K562 (cell line): Measurements from ENCODE around the gene GSK3B. TPM values are rescaled to one million over a fixed set of nuclear protein-coding genes. Genes with fewer than 3 reads are reported as not detected.

Source experiments
- ATAC-seq: fragments of 200-7000 bp; cut with Tn5 transposase; 3 replicates; pipeline ENCODE4 v1.9.1; 2020; ENCODE audit warnings: moderate library complexity
- BruUV-seq: library from RNA; stranded (reverse); fragments of 400-500 nt; replicated peaks from 2 replicates; lab custom pipeline; 2021; lab: Mats Ljungman, UMichigan
- CTCF ChIA-PET: fragments of 300-600 bp; formaldehyde crosslinking; extraction: SDS; loops from one replicate; lab custom pipeline; 2021; ENCODE audit warnings: low intra/inter-chr PET ratio; lab: Yijun Ruan, JAX
- POLR2A ChIA-PET: fragments of 300-600, 350-650 bp; sonication (Branson Sonifier 250); formaldehyde crosslinking; extraction: SDS; loops from one replicate; lab custom pipeline; 2021; ENCODE audit warnings: antibody characterized with exemption, inconsistent platforms; lab: Yijun Ruan, JAX
- DNase-seq, 4 experiments: peaks; one replicate each; pipeline versions ENCODE4 v3.0.0 to v3.0.0-alpha.2; 2011 to 2018; ENCODE audit warnings: low spot score in 3 of 4, mixed read lengths in 3 of 4; ENCODE audit errors: extremely low read depth in 1 of 4
- FAIRE-seq: peaks from 2 replicates; lab custom pipeline; 2011; peaks lifted over from hg19 to GRCh38; lab: Jason Lieb, UNC
- H2AFZ ChIP-seq: 2 replicates; pipeline ENCODE4 v1.6.0; 2011; ENCODE audit warnings: low read depth, low read length, control low read depth, inconsistent platforms
- H3K27ac ChIP-seq: fragments of 200-600 bp; 3 replicates; pipeline ENCODE4 v1.8.0; 2011; ENCODE audit warnings: low read depth, mild to moderate bottlenecking, control low read depth, inconsistent platforms, low read length, moderate library complexity, mixed read lengths; ENCODE audit errors: extremely low read depth
- H3K27me3 ChIP-seq, 2 experiments: fragments of 300-600 bp in 1 of 2; 2 replicates in 1 of 2; 3 replicates in 1 of 2; pipeline versions ENCODE4 v1.6.0 to v1.8.0; 2011; ENCODE audit warnings: inconsistent platforms in 2 of 2, low read length in 2 of 2, mild to moderate bottlenecking in 1 of 2, mixed read lengths in 1 of 2, moderate library complexity in 1 of 2; ENCODE audit not compliant: control insufficient read depth in 2 of 2, insufficient read depth in 2 of 2
- H3K36me3 ChIP-seq: fragments of 300-600 bp; 3 replicates; pipeline ENCODE4 v1.8.0; 2011; ENCODE audit warnings: mild to moderate bottlenecking, low read length, inconsistent platforms; ENCODE audit not compliant: control insufficient read depth, insufficient read depth
- H3K4me1 ChIP-seq, 2 experiments: fragments of 200-600 bp in 1 of 2; replicated peaks in 1 of 2; 2 replicates in 1 of 2; 3 replicates in 1 of 2; pipeline versions ENCODE4 v1.5.1 to v1.8.0; 2011; ENCODE audit warnings: inconsistent platforms in 2 of 2, low read length in 2 of 2, mild to moderate bottlenecking in 1 of 2, mixed read lengths in 1 of 2, moderate library complexity in 1 of 2; ENCODE audit not compliant: control insufficient read depth in 2 of 2, insufficient read depth in 2 of 2
- H3K4me2 ChIP-seq: 2 replicates; pipeline ENCODE4 v1.6.1; 2011; ENCODE audit warnings: low read length, control low read depth, inconsistent platforms, mixed read lengths; ENCODE audit not compliant: insufficient read depth
- H3K4me3 ChIP-seq: fragments of 200-600 bp; sonication (generic), shearing (Covaris generic); 2 replicates; pipeline ENCODE4 v1.5.1; 2016; ENCODE audit warnings: control low read depth, inconsistent platforms
- H3K79me2 ChIP-seq: fragments of 200-600 bp; 3 replicates; pipeline ENCODE4 v1.8.0; 2011; ENCODE audit warnings: low read length, inconsistent platforms; ENCODE audit not compliant: control insufficient read depth, insufficient read depth
- H3K9ac ChIP-seq, 2 experiments: 2 replicates each; pipeline versions ENCODE4 v1.6.0 to v1.6.1; 2011; ENCODE audit warnings: low read depth in 2 of 2, low read length in 2 of 2, control low read depth in 1 of 2, inconsistent platforms in 1 of 2, mild to moderate bottlenecking in 1 of 2, mixed read lengths in 1 of 2; ENCODE audit not compliant: insufficient read depth in 1 of 2
- H3K9me1 ChIP-seq: one replicate; pipeline ENCODE4 v1.6.0; 2011; ENCODE audit warnings: inconsistent platforms, mild to moderate bottlenecking, low read length, moderate library complexity; ENCODE audit not compliant: control insufficient read depth, insufficient read depth
- H3K9me3 ChIP-seq: replicated peaks from 2 replicates; pipeline ENCODE4 v1.5.1; 2011; ENCODE audit warnings: low read depth, low read length, inconsistent platforms; ENCODE audit not compliant: control insufficient read depth, insufficient read depth
- H4K20me1 ChIP-seq: replicated peaks from 2 replicates; pipeline ENCODE4 v1.6.1; 2011; ENCODE audit warnings: low read length, inconsistent platforms, mixed read lengths; ENCODE audit not compliant: control insufficient read depth, insufficient read depth
- RBM25 ChIP-seq: fragments of 200-400 bp; formaldehyde crosslinking; IDR thresholded peaks from 2 replicates; pipeline ENCODE4 v1.6.1; 2018; ENCODE audit warnings: low read length, low read depth, moderate library complexity; ENCODE audit not compliant: severe bottlenecking
- ZNF121 ChIP-seq: sonication (generic); formaldehyde crosslinking; conservative IDR thresholded peaks from 2 replicates; pipeline ENCODE4 v1.8.0; 2022; ENCODE audit warnings: missing genetic modification reagents
- ZNF507 ChIP-seq: conservative IDR thresholded peaks from 2 replicates; pipeline ENCODE4 v1.6.1; 2017; ENCODE audit warnings: missing genetic modification characterization, missing compliant biosample characterization
- WGBS: fragments of 100-300 bp; shearing (Covaris generic); methylation state at CpG from one replicate; pipeline ENCODE4 v1.1.6; 2016; ENCODE audit warnings: low coverage, mixed read lengths; ENCODE audit not compliant: insufficient coverage; ENCODE audit errors: missing lambda C conversion rate; 5-methylcytosine and 5-hydroxymethylcytosine counted together
- in situ Hi-C: fragments of 300-500 bp; cut with MboI; formaldehyde crosslinking; loops from 4 replicates; pipeline ENCODE4 v1.15.0; 2018; ENCODE audit warnings: inconsistent platforms, mixed read lengths
- intact Hi-C: fragments of 100-400 bp; cut with micrococcal nuclease; formaldehyde crosslinking; loops from 2 replicates; pipeline ENCODE4 v1.14.2; 2022
- polyA plus RNA-seq, 8 experiments: library from polyadenylated mRNA; depleted of rRNA in 4 of 8; stranded (reverse) in 5 of 8; unstranded in 3 of 8; fragments of >200 nt; fragmentation: Nextera tagmentation in 2 of 8; fragmentation: Illumina TruSeq in 1 of 8; extraction: Ambion mirVana in 2 of 8; extraction: Trizol in 1 of 8; gene quantifications; 2 replicates each; pipeline versions ENCODE4 v1.2.1 to v1.2.3, GENCODE V29; 2011 to 2014; ENCODE audit warnings: inconsistent platforms in 1 of 8, missing spikeins in 1 of 8
- total RNA-seq, 7 experiments: library from RNA; depleted of rRNA in 6 of 7; stranded (reverse); fragments of >200 nt in 6 of 7; fragmentation: Illumina TruSeq in 2 of 7; extraction: Trizol in 2 of 7; gene quantifications; 2 replicates each; pipeline versions ENCODE4 v1.2.1 to v1.2.3, GENCODE V29; 2011 to 2021; ENCODE audit warnings: low replicate concordance in 1 of 7
- TF ChIP-seq, protein P1 (sequence below): fragments of 250-450 bp; sonication (Bioruptor Pico); IDR thresholded peaks from 2 replicates; pipeline ENCODE4 v1.5.0; 2022; ENCODE audit warnings: mild to moderate bottlenecking

Gene GSK3B
- total and polyA plus RNA-seq, 9 of the 15 experiments (the other 6 are each of a cell fraction or from before 2014, with no cell fraction given), result 4.7 to 25.0 (median 18.7) TPM

DNA sequence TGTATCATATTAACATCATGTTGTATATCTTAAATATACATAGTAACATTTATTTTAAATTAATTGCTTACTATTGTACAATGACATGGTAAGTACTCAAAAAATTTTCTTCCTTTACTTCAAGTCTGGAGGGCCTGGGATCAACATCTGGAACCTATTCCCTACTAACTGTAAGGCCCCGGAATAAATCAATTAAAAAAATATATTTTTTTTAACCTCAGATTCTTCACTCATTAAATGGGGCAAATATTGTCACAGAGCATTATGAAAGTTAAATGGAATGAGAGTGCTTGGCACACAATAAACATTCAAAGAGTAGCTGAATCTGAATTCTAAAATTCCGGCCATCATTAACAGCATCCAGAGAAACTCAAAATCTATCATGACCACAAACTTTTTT is 16.5 kb downstream of the GSK3B start (continued):
- TF ChIP-seq, protein P1, sequence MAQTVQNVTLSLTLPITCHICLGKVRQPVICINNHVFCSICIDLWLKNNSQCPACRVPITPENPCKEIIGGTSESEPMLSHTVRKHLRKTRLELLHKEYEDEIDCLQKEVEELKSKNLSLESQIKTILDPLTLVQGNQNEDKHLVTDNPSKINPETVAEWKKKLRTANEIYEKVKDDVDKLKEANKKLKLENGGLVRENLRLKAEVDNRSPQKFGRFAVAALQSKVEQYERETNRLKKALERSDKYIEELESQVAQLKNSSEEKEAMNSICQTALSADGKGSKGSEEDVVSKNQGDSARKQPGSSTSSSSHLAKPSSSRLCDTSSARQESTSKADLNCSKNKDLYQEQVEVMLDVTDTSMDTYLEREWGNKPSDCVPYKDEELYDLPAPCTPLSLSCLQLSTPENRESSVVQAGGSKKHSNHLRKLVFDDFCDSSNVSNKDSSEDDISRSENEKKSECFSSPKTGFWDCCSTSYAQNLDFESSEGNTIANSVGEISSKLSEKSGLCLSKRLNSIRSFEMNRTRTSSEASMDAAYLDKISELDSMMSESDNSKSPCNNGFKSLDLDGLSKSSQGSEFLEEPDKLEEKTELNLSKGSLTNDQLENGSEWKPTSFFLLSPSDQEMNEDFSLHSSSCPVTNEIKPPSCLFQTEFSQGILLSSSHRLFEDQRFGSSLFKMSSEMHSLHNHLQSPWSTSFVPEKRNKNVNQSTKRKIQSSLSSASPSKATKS (CRISPR knock-in tag), result no peak
- TF ChIP-seq, all 486 proteins: peak for 0

DNA sequence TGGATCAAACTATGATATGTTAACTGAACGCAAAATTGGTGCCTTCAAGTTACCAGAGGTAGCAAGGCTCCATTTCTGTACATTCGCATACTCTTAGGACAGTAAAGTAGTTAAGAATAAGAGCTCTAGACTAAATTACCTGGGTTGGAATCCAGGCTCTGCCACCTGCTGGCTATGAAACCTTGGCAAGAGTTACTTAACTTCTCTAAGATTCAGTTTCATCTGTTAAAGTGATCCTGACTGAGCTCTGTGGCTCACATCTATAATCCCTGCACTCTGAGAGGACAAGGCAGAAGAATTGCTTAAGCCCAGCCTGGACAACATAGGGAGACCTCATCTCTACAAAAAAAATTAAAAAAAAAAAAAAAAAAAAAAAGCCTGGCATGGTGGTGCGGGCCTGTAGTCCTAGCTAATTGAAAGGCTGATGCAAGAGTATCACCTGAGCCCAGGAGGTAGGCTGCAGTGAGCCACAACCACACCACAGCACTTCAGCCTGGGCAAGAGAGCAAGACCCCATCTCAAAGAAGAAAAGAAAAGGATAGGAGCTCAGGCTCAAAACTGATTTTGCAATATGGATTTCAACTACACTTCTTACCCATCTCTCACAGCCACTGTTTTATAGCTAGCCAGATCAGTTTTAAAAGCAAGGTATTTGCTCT is 21.3 kb downstream of the GSK3B start:
- POLR2A ChIA-PET, result no interaction called here

More for the DNA sequence above, 21.3 kb downstream of the GSK3B start:
- H3K4me2 ChIP-seq, result no peak overlapping the region
- 97% methylated on average over 2 of the region's 3 CpGs for WGBS
- peaks cover 81% of the 10 kb centered on the region for H3K79me2 ChIP-seq
- H3K9ac ChIP-seq, result no peak overlapping the region
- no TSS peak for BruUV-seq
- no peaks in the 10 kb centered on the region for H3K9me3 ChIP-seq
- H2AFZ ChIP-seq, result no peak overlapping the region
- intact Hi-C loops, result no loop called here
- H4K20me1 ChIP-seq, result no peaks in the 10 kb centered on the region
- H3K27ac ChIP-seq, result no peak overlapping the region
- FAIRE-seq, result no peak
- no peak overlapping the region for H3K4me3 ChIP-seq
- H3K4me1 ChIP-seq, result no peaks in the 10 kb centered on the region; a peak in 1 of 5 replicates
- TF ChIP-seq ZNF121 (0 out of 2 replicates have a peak, but pooled peaks have one; percentile 23), RBM25 (peak; percentile 10), ZNF507 (tag) (no peak)
- TF ChIP-seq, all 486 proteins: peak for 2
- in situ Hi-C loops, result no loop called here
- no peak for DNase-seq
- no peaks in the 10 kb centered on the region for H3K27me3 ChIP-seq
- 0 out of 3 replicates have a peak, but pooled peaks cover 4% of the 10 kb centered on the region for H3K36me3 ChIP-seq
- no peak for ATAC-seq
- CTCF ChIA-PET, result no interaction called here
- H3K9me1 ChIP-seq, result no peaks in the 10 kb centered on the region
